CD14-positive monocyte (primary cell): Measurements from ENCODE around the gene IMMP2L. TPM values are rescaled to one million over a fixed set of nuclear protein-coding genes. Genes with fewer than 3 reads are reported as not detected.
"Not testable (repeated sequence)": the region's sequence is repeated elsewhere in the genome, so short reads cannot be mapped to it uniquely, and the experiment has no call there.

Source experiments
- DNase-seq, 3 donors: peaks; one replicate each; pipeline ENCODE4 v3.0.0-alpha.2; 2011 to 2022
- H2AFZ ChIP-seq: 2 replicates; pipeline ENCODE4 v1.6.0; 2012; ENCODE audit warnings: mild to moderate bottlenecking, low read depth, low read length, inconsistent platforms; ENCODE audit not compliant: insufficient read depth, poor library complexity, severe bottlenecking
- H3K27ac ChIP-seq, 2 donors: 1 replicate in 1 of 2; 2 replicates in 1 of 2; pipeline ENCODE4 v1.5.1; 2012 to 2013; ENCODE audit warnings: low read length in 2 of 2, control low read depth in 1 of 2, inconsistent platforms in 1 of 2, low read depth in 1 of 2, mild to moderate bottlenecking in 1 of 2
- H3K27me3 ChIP-seq, 2 donors: one replicate each; pipeline versions ENCODE4 v1.6.0 to v1.6.1; 2011 to 2013; ENCODE audit warnings: low read length in 2 of 2; ENCODE audit not compliant: control insufficient read depth in 2 of 2, insufficient read depth in 2 of 2
- H3K36me3 ChIP-seq, 2 donors: replicated peaks in 1 of 2; 1 replicate in 1 of 2; 2 replicates in 1 of 2; pipeline versions ENCODE4 v1.5.1 to v1.6.1; 2012 to 2013; ENCODE audit warnings: low read length in 2 of 2, control low read depth in 1 of 2, inconsistent platforms in 1 of 2, mild to moderate bottlenecking in 1 of 2; ENCODE audit not compliant: insufficient read depth in 2 of 2, control insufficient read depth in 1 of 2
- H3K4me1 ChIP-seq, 2 donors: 1 replicate in 1 of 2; 2 replicates in 1 of 2; pipeline versions ENCODE4 v1.5.1 to v1.6.1; 2012 to 2013; ENCODE audit warnings: low read length in 2 of 2, control low read depth in 1 of 2, inconsistent platforms in 1 of 2, mild to moderate bottlenecking in 1 of 2, moderate library complexity in 1 of 2; ENCODE audit not compliant: insufficient read depth in 2 of 2, control insufficient read depth in 1 of 2
- H3K4me2 ChIP-seq: replicated peaks from 2 replicates; pipeline ENCODE3; 2012; ENCODE audit warnings: low read length, moderate library complexity, mild to moderate bottlenecking; ENCODE audit not compliant: poor library complexity, severe bottlenecking; ENCODE audit errors: extremely low read depth
- H3K4me3 ChIP-seq, 3 experiments: fragments of 200-600 bp in 1 of 3; sonication (generic) in 1 of 3; replicated peaks in 1 of 3; 1 replicate in 2 of 3; 2 replicates in 1 of 3; pipeline ENCODE4 v1.5.1; 2011 to 2013; ENCODE audit warnings: low read length in 3 of 3, mild to moderate bottlenecking in 3 of 3, control low read depth in 2 of 3, low read depth in 2 of 3, inconsistent platforms in 1 of 3, moderate library complexity in 1 of 3
- H3K79me2 ChIP-seq: 2 replicates; pipeline ENCODE4 v1.6.0; 2012; ENCODE audit warnings: mild to moderate bottlenecking, control low read depth, inconsistent platforms, low read length, moderate library complexity; ENCODE audit not compliant: insufficient read depth
- H3K9ac ChIP-seq: 2 replicates; pipeline ENCODE4 v1.6.0; 2017; ENCODE audit warnings: low read length, mild to moderate bottlenecking; ENCODE audit not compliant: insufficient read depth, poor library complexity, severe bottlenecking
- H3K9me3 ChIP-seq, 2 donors: replicated peaks in 1 of 2; 1 replicate in 1 of 2; 2 replicates in 1 of 2; pipeline versions ENCODE4 v1.5.1 to v1.6.1; 2012 to 2013; ENCODE audit warnings: low read length in 2 of 2, control low read depth in 1 of 2; ENCODE audit not compliant: control insufficient read depth in 1 of 2, insufficient read depth in 1 of 2
- H4K20me1 ChIP-seq: 2 replicates; pipeline ENCODE4 v1.6.0; 2012; ENCODE audit warnings: mild to moderate bottlenecking, low read length, control low read depth, moderate library complexity; ENCODE audit not compliant: insufficient read depth
- H3K27ac Mint-ChIP-seq, 7 donors: one replicate each; pipeline ENCODE4 v1.8.0; 2020; ENCODE audit warnings: mild to moderate bottlenecking in 7 of 7, mixed read lengths in 7 of 7, moderate library complexity in 6 of 7, inconsistent platforms in 2 of 7
- H3K27me3 Mint-ChIP-seq, 3 donors: one replicate each; pipeline ENCODE4 v1.8.0; 2021 to 2022; ENCODE audit warnings: low read depth in 3 of 3, mild to moderate bottlenecking in 3 of 3, mixed read lengths in 3 of 3, moderate library complexity in 3 of 3, inconsistent platforms in 1 of 3
- H3K36me3 Mint-ChIP-seq, 2 donors: one replicate each; pipeline ENCODE4 v1.8.0; 2020; ENCODE audit warnings: mixed read lengths in 2 of 2, inconsistent platforms in 1 of 2, mild to moderate bottlenecking in 1 of 2
- H3K4me1 Mint-ChIP-seq: one replicate; pipeline ENCODE4 v1.8.0; 2020; ENCODE audit warnings: mild to moderate bottlenecking, mixed read lengths
- H3K4me3 Mint-ChIP-seq, 2 donors: one replicate each; pipeline ENCODE4 v1.8.0; 2020; ENCODE audit warnings: mild to moderate bottlenecking in 2 of 2, mixed read lengths in 2 of 2, moderate library complexity in 1 of 2
- H3K9me3 Mint-ChIP-seq, 7 donors: one replicate each; pipeline ENCODE4 v1.8.0; 2020 to 2022; ENCODE audit warnings: mixed read lengths in 7 of 7, mild to moderate bottlenecking in 6 of 7, moderate library complexity in 6 of 7, inconsistent platforms in 2 of 7
- CTCF ChIP-seq: fragments of 200-600 bp; IDR thresholded peaks from one replicate; pipeline ENCODE4 v1.8.0; 2022; ENCODE audit warnings: antibody characterized with exemption, mild to moderate bottlenecking
- WGBS: methylation state at CpG from one replicate; pipeline ENCODE4 v1.1.5; 2013; ENCODE audit warnings: missing lambda C conversion rate; ENCODE audit not compliant: insufficient coverage; 5-methylcytosine and 5-hydroxymethylcytosine counted together
- intact Hi-C, 2 donors: fragments of 100-400 bp; cut with micrococcal nuclease; formaldehyde crosslinking; loops; one replicate each; pipeline versions ENCODE4 v1.15.0 to v1.15.1; 2023
- polyA plus RNA-seq, 3 donors: library from polyadenylated mRNA; depleted of rRNA in 1 of 3; unstranded in 2 of 3; stranded (reverse) in 1 of 3; fragments of 300-500 nt in 2 of 3; fragments of >200 nt in 1 of 3; fragmentation: Illumina TruSeq in 2 of 3; gene quantifications; 1 replicate in 2 of 3; 2 replicates in 1 of 3; pipeline ENCODE4 v1.2.3, GENCODE V29; 2012 to 2021

IMMP2L gene
- polyA plus RNA-seq, 3 donors: 1.9 to 6.4 (median 6.2) TPM

- intact Hi-C loops, H3K4me1 ChIP-seq, DNase-seq, H3K4me3 Mint-ChIP-seq, H3K4me2 ChIP-seq, H3K4me3 ChIP-seq, H3K9me3 ChIP-seq, H3K27me3 ChIP-seq, H2AFZ ChIP-seq, H3K9ac ChIP-seq, H3K27ac Mint-ChIP-seq, H3K27me3 Mint-ChIP-seq, H3K4me1 Mint-ChIP-seq, H3K36me3 ChIP-seq, H3K27ac ChIP-seq, H3K79me2 ChIP-seq, H4K20me1 ChIP-seq, H3K36me3 Mint-ChIP-seq: not testable (repeated sequence)
- H3K9me3 Mint-ChIP-seq: peaks cover 0 to 12% (median 9%) of the 10 kb centered on the region in 7 donors
- WGBS: 100% methylated on average over 3 of the region's 5 CpGs
These were observed 312.5 kb downstream of the IMMP2L start for GRCh38 chr7:111249807-111250206.

- no peak overlapping the region for H3K4me3 ChIP-seq
- H3K4me1 ChIP-seq: no peaks in the 10 kb centered on the region
- H3K9me3 Mint-ChIP-seq: peaks cover 0 to 1% (median 0%) of the 10 kb centered on the region in 7 donors
- H3K27ac Mint-ChIP-seq: no peak overlapping the region
- no peak overlapping the region for H3K27ac ChIP-seq
- H3K4me3 Mint-ChIP-seq: no peak overlapping the region
- no peaks in the 10 kb centered on the region for H3K27me3 Mint-ChIP-seq
- 60% methylated on average over 2 of the region's 9 CpGs for WGBS
- no peaks in the 10 kb centered on the region for H4K20me1 ChIP-seq
- H3K36me3 ChIP-seq: no peaks in the 10 kb centered on the region
- H3K9ac ChIP-seq: no peak overlapping the region
- no peak overlapping the region for H2AFZ ChIP-seq
- DNase-seq: no peak
- H3K79me2 ChIP-seq: no peaks in the 10 kb centered on the region
- H3K9me3 ChIP-seq: no peaks in the 10 kb centered on the region
- no peaks in the 10 kb centered on the region for H3K36me3 Mint-ChIP-seq
- no peaks in the 10 kb centered on the region for H3K27me3 ChIP-seq
- H3K4me2 ChIP-seq: no peak overlapping the region
- intact Hi-C loops: no loop called here
- TF ChIP-seq CTCF: no peak
- H3K4me1 Mint-ChIP-seq: peaks cover 5% of the 10 kb centered on the region
These were observed 320.0 kb downstream of the IMMP2L start for GRCh38 chr7:111242141-111242755.
